H1 (cell line): ENCODE data around the gene CRY1. TPM values are rescaled to one million over a fixed set of nuclear protein-coding genes. Genes with fewer than 3 reads are reported as not detected.

Experiments
- CTCF ChIA-PET: fragments of 300-600 bp; sonication (Branson Sonifier 250); formaldehyde crosslinking; loops from one replicate; lab custom pipeline; 2021; ENCODE audit not compliant: partially characterized antibody; lab: Charles Lee
- POLR2A ChIA-PET: fragments of 300-600 bp; sonication (Branson Sonifier 250); formaldehyde crosslinking; loops from one replicate; lab custom pipeline; 2021; ENCODE audit warnings: inconsistent platforms; ENCODE audit not compliant: partially characterized antibody; lab: Charles Lee
- DNase-seq, 2 experiments: peaks; one replicate each; pipeline versions ENCODE4 v3.0.0 to v3.0.0-alpha.2; 2010 to 2022; ENCODE audit warnings: low spot score in 2 of 2, low read depth in 1 of 2, mixed read lengths in 1 of 2
- FAIRE-seq: peaks from 2 replicates; lab custom pipeline; 2011; peaks lifted over from hg19 to GRCh38; lab: Jason Lieb, UNC
- H2AFZ ChIP-seq: 2 replicates; pipeline ENCODE4 v1.8.1; 2012; ENCODE audit warnings: low read length, inconsistent platforms
- H2AK5ac ChIP-seq: 2 replicates; pipeline ENCODE4 v1.6.1; 2013; ENCODE audit warnings: low read depth, low read length
- H2BK120ac ChIP-seq: replicated peaks from 2 replicates; pipeline ENCODE3; 2013; ENCODE audit warnings: low read depth, low read length, inconsistent platforms
- H2BK12ac ChIP-seq: 2 replicates; pipeline ENCODE4 v1.6.1; 2013; ENCODE audit warnings: low read depth, low read length
- H2BK15ac ChIP-seq: 2 replicates; pipeline ENCODE4 v1.6.1; 2013; ENCODE audit warnings: low read length
- H2BK20ac ChIP-seq: 2 replicates; pipeline ENCODE4 v1.6.1; 2013; ENCODE audit warnings: low read length
- H2BK5ac ChIP-seq: 2 replicates; pipeline ENCODE4 v1.6.1; 2013; ENCODE audit warnings: low read depth, low read length
- H3K14ac ChIP-seq: 2 replicates; pipeline ENCODE4 v1.6.1; 2013; ENCODE audit warnings: inconsistent platforms; ENCODE audit not compliant: insufficient read length
- H3K18ac ChIP-seq: 2 replicates; pipeline ENCODE4 v1.6.1; 2013; ENCODE audit warnings: low read length; ENCODE audit errors: extremely low read depth
- H3K23ac ChIP-seq: 2 replicates; pipeline ENCODE4 v1.6.1; 2013; ENCODE audit warnings: inconsistent platforms; ENCODE audit not compliant: insufficient read length
- H3K23me2 ChIP-seq: 2 replicates; pipeline ENCODE4 v1.6.1; 2013; ENCODE audit warnings: low read depth, low read length
- H3K27ac ChIP-seq: 2 replicates; pipeline ENCODE4 v1.6.1; 2011; ENCODE audit warnings: low read depth, low read length, inconsistent platforms
- H3K27me3 ChIP-seq, 4 experiments: replicated peaks in 1 of 4; 1 replicate in 1 of 4; 2 replicates in 3 of 4; pipeline versions ENCODE4 v1.6.1 to v1.8.1; 2011 to 2013; ENCODE audit warnings: low read length in 3 of 4, mild to moderate bottlenecking in 3 of 4, inconsistent platforms in 2 of 4, mixed read lengths in 2 of 4, moderate library complexity in 1 of 4; ENCODE audit not compliant: control insufficient read depth in 3 of 4, insufficient read depth in 3 of 4; ENCODE audit errors: extremely low read depth in 1 of 4
- H3K36me3 ChIP-seq, 4 experiments: 2 replicates each; pipeline versions ENCODE4 v1.6.1 to v1.8.1; 2011 to 2013; ENCODE audit warnings: mild to moderate bottlenecking in 4 of 4, low read length in 3 of 4, moderate library complexity in 2 of 4, control low read depth in 1 of 4, inconsistent platforms in 1 of 4; ENCODE audit not compliant: insufficient read depth in 4 of 4, control insufficient read depth in 2 of 4
- H3K4ac ChIP-seq: replicated peaks from 2 replicates; pipeline ENCODE3; 2013; ENCODE audit warnings: low read length, low read depth, mixed read lengths, inconsistent platforms; ENCODE audit not compliant: insufficient read length
- H3K4me1 ChIP-seq, 4 experiments: replicated peaks in 1 of 4; 1 replicate in 1 of 4; 2 replicates in 3 of 4; pipeline versions ENCODE4 v1.6.1 to v1.8.1; 2011 to 2013; ENCODE audit warnings: low read length in 3 of 4, inconsistent platforms in 2 of 4, mixed read lengths in 1 of 4; ENCODE audit not compliant: insufficient read depth in 4 of 4, control insufficient read depth in 3 of 4
- H3K4me2 ChIP-seq, 2 experiments: 2 replicates each; pipeline versions ENCODE4 v1.6.1 to v1.8.1; 2011 to 2013; ENCODE audit warnings: low read depth in 2 of 2, low read length in 2 of 2, control low read depth in 1 of 2, inconsistent platforms in 1 of 2, mild to moderate bottlenecking in 1 of 2; ENCODE audit not compliant: insufficient read depth in 1 of 2
- H3K4me3 ChIP-seq, 4 experiments: fragments of 200-600, 300-600 bp in 1 of 4; sonication (generic), shearing (Covaris generic), sonication (Bioruptor Twin) in 1 of 4; 2 replicates each; pipeline versions ENCODE4 v1.5.1 to v1.8.1; 2011 to 2016; ENCODE audit warnings: low read length in 4 of 4, low read depth in 3 of 4, control low read depth in 2 of 4, inconsistent platforms in 2 of 4, mild to moderate bottlenecking in 2 of 4, mixed read lengths in 1 of 4, moderate library complexity in 1 of 4; ENCODE audit not compliant: insufficient read depth in 2 of 4; ENCODE audit errors: extremely low read depth in 1 of 4
- H3K56ac ChIP-seq: replicated peaks from 2 replicates; pipeline ENCODE3; 2013; ENCODE audit warnings: low read depth, mild to moderate bottlenecking, mixed read lengths, low read length, inconsistent platforms; ENCODE audit not compliant: insufficient read length
- H3K79me1 ChIP-seq: 2 replicates; pipeline ENCODE4 v1.6.1; 2013; ENCODE audit warnings: low read depth, low read length, control low read depth
- H3K79me2 ChIP-seq, 2 experiments: 2 replicates each; pipeline versions ENCODE4 v1.6.1 to v1.8.1; 2012 to 2013; ENCODE audit warnings: low read length in 2 of 2, mild to moderate bottlenecking in 2 of 2, inconsistent platforms in 1 of 2; ENCODE audit not compliant: insufficient read depth in 2 of 2, control insufficient read depth in 1 of 2
- H3K9ac ChIP-seq, 4 experiments: replicated peaks in 1 of 4; 1 replicate in 1 of 4; 2 replicates in 3 of 4; pipeline versions ENCODE4 v1.6.1 to v1.8.1; 2011 to 2013; ENCODE audit warnings: low read depth in 3 of 4, low read length in 3 of 4, control low read depth in 2 of 4, mild to moderate bottlenecking in 2 of 4, moderate library complexity in 2 of 4, inconsistent platforms in 1 of 4; ENCODE audit errors: extremely low read depth in 1 of 4
- H3K9me3 ChIP-seq, 2 experiments: 2 replicates each; pipeline versions ENCODE4 v1.6.1 to v1.8.1; 2012 to 2013; ENCODE audit warnings: mild to moderate bottlenecking in 2 of 2, moderate library complexity in 2 of 2, control low read depth in 1 of 2, inconsistent platforms in 1 of 2, low read depth in 1 of 2, low read length in 1 of 2, mixed read lengths in 1 of 2; ENCODE audit not compliant: insufficient read depth in 2 of 2
- H4K20me1 ChIP-seq, 2 experiments: replicated peaks in 1 of 2; 2 replicates each; pipeline versions ENCODE3 to v1.8.1; 2011 to 2013; ENCODE audit warnings: inconsistent platforms in 2 of 2, low read length in 2 of 2, mild to moderate bottlenecking in 1 of 2; ENCODE audit not compliant: insufficient read depth in 2 of 2, control insufficient read depth in 1 of 2
- H4K5ac ChIP-seq: 2 replicates; pipeline ENCODE4 v1.6.1; 2013; ENCODE audit warnings: low read length, low read depth, mixed read lengths, inconsistent platforms; ENCODE audit not compliant: insufficient read length
- H4K8ac ChIP-seq: 2 replicates; pipeline ENCODE4 v1.8.0; 2013; ENCODE audit warnings: mild to moderate bottlenecking, moderate library complexity, low read length, inconsistent platforms; ENCODE audit not compliant: insufficient read depth; ENCODE audit errors: extremely low read depth
- H4K91ac ChIP-seq: replicated peaks from 2 replicates; pipeline ENCODE3; 2013; ENCODE audit warnings: low read length, mixed read lengths, inconsistent platforms; ENCODE audit not compliant: insufficient read length
- E2F6 ChIP-seq: IDR thresholded peaks from 2 replicates; pipeline ENCODE4 v1.6.1; 2012; ENCODE audit warnings: inconsistent platforms
- HDAC2 ChIP-seq, 2 experiments: fragments of 300-600 bp in 1 of 2; sonication (generic) in 1 of 2; IDR thresholded peaks; 2 replicates each; pipeline ENCODE4 v1.6.1; 2011 to 2012; ENCODE audit warnings: low read depth in 2 of 2, low read length in 2 of 2, mild to moderate bottlenecking in 2 of 2, moderate library complexity in 2 of 2, borderline replicate concordance in 1 of 2, inconsistent platforms in 1 of 2
- RAD21 ChIP-seq, 2 experiments: IDR thresholded peaks in 1 of 2; conservative IDR thresholded peaks in 1 of 2; 2 replicates each; pipeline ENCODE4 v1.6.1; 2011; ENCODE audit warnings: low read depth in 2 of 2, low read length in 2 of 2, improper control_type of control experiment in 1 of 2, inconsistent platforms in 1 of 2, mild to moderate bottlenecking in 1 of 2, moderate library complexity in 1 of 2
- SIRT6 ChIP-seq: IDR thresholded peaks from one replicate; pipeline ENCODE4 v1.7.1; 2012; ENCODE audit warnings: low read length, inconsistent platforms
- SP2 ChIP-seq: IDR thresholded peaks from 2 replicates; pipeline ENCODE4 v1.6.1; 2012; ENCODE audit warnings: mild to moderate bottlenecking, low read length, inconsistent platforms
- WGBS, 2 experiments: shearing (Covaris generic) in 1 of 2; methylation state at CpG; one replicate each; pipeline versions ENCODE4 v1.1.6 to v1.1.7; 2013 to 2015; ENCODE audit warnings: low lambda C conversion rate in 2 of 2, mixed read lengths in 2 of 2, inconsistent platforms in 1 of 2, low coverage in 1 of 2, missing lambda C conversion rate in 1 of 2; ENCODE audit not compliant: insufficient replicate concordance in 2 of 2, insufficient coverage in 1 of 2, insufficient read length in 1 of 2; ENCODE audit errors: extremely low coverage in 1 of 2, missing lambda C conversion rate in 1 of 2; 5-methylcytosine and 5-hydroxymethylcytosine counted together
- polyA plus RNA-seq, 7 experiments: library from polyadenylated mRNA; depleted of rRNA in 3 of 7; stranded (reverse) in 5 of 7; unstranded in 2 of 7; fragments of >200 nt in 5 of 7; fragments of 200-250 nt in 2 of 7; gene quantifications; 1 replicate in 5 of 7; 2 replicates in 1 of 7; 4 replicates in 1 of 7; pipeline versions ENCODE4 v1.2.1 to v1.2.3, GENCODE V29; 2011 to 2013; ENCODE audit warnings: missing spikeins in 2 of 7, mixed read lengths in 2 of 7
- total RNA-seq: library from RNA; stranded (reverse); fragmentation: NEBNext Ultra II Directional; extraction: Animal tissue kit (Norgen Biotek cat#: 25700); gene quantifications from 2 replicates; pipeline ENCODE4 v1.2.1, GENCODE V29; 2021
- TF ChIP-seq, protein P1 (sequence below), 3 experiments: IDR thresholded peaks; 1 replicate in 2 of 3; 2 replicates in 1 of 3; pipeline versions ENCODE4 v1.5.1 to v1.6.1; 2011; ENCODE audit warnings: low read length in 3 of 3, mild to moderate bottlenecking in 3 of 3, inconsistent platforms in 2 of 3, low read depth in 1 of 3, moderate library complexity in 1 of 3; ENCODE audit not compliant: insufficient read depth in 1 of 3; ENCODE audit errors: control extremely low read depth in 1 of 3

Gene CRY1
- total and polyA plus RNA-seq, 2 of the 8 experiments (the other 6 are each of a cell fraction or from before 2014, with no cell fraction given) = 13.6 to 25.1 TPM

DNA sequence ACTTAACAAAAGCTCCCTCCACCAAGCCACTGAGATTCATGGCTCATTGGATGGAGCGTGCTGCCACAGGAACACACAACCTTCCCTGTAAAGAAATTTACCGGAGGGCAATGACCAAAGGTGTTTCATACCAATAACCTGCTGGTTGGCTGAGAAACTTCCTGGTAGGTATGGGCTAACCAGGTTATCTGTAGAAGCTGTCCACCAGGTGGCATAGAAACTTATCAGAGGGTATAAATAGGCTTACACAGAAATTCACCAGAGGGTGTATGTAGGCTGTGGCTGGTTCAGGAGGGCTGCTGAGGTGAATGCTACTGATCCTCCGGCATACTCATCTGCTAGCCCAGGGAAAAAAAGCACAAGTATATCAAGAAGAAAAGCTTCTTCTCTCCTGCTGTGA, 79.3 kb downstream of the CRY1 start:
- DNase-seq (no peak), FAIRE-seq (peak; percentile 65)
- no peak overlapping the region for H2BK5ac ChIP-seq
- no peak overlapping the region for H4K5ac ChIP-seq
- H3K79me2 ChIP-seq = no peaks in the 10 kb centered on the region
- no peak overlapping the region for H2AK5ac ChIP-seq
- H3K4ac ChIP-seq = no peak overlapping the region
- no peaks in the 10 kb centered on the region for H3K79me1 ChIP-seq
- no peak overlapping the region for H3K23ac ChIP-seq
- H2BK12ac ChIP-seq = no peak overlapping the region
- H3K4me3 ChIP-seq = no peak overlapping the region
- H2BK120ac ChIP-seq = no peak overlapping the region
- H2BK20ac ChIP-seq = no peak overlapping the region
- no peak overlapping the region for H3K18ac ChIP-seq
- H3K27ac ChIP-seq = no peak overlapping the region
- H3K4me1 ChIP-seq = no peaks in the 10 kb centered on the region
- TF ChIP-seq HDAC2 (IDR thresholded peaks at IDR 0.05; ENCODE audit: borderline replicate concordance in 1 of 2, low read depth in 2 of 2, low read length in 2 of 2) (no peak), RAD21 (IDR thresholded peaks at IDR 0.05 in 1 of 2, conservative IDR thresholded peaks at IDR 0.05 in 1 of 2; ENCODE audit: low read depth in 2 of 2, low read length in 2 of 2) (peak; percentile 32 to 43; a peak in 3 of 4 replicates), SP2 (no peak), E2F6 (no peak), SIRT6 (no peak)
- TF ChIP-seq, protein P1, sequence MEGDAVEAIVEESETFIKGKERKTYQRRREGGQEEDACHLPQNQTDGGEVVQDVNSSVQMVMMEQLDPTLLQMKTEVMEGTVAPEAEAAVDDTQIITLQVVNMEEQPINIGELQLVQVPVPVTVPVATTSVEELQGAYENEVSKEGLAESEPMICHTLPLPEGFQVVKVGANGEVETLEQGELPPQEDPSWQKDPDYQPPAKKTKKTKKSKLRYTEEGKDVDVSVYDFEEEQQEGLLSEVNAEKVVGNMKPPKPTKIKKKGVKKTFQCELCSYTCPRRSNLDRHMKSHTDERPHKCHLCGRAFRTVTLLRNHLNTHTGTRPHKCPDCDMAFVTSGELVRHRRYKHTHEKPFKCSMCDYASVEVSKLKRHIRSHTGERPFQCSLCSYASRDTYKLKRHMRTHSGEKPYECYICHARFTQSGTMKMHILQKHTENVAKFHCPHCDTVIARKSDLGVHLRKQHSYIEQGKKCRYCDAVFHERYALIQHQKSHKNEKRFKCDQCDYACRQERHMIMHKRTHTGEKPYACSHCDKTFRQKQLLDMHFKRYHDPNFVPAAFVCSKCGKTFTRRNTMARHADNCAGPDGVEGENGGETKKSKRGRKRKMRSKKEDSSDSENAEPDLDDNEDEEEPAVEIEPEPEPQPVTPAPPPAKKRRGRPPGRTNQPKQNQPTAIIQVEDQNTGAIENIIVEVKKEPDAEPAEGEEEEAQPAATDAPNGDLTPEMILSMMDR (IDR thresholded peaks at IDR 0.05; ENCODE audit: control extremely low read depth in 1 of 3, insufficient read depth in 1 of 3, low read depth in 1 of 3, low read length in 3 of 3) = peak in 2 of 3 experiments; percentile 37 to 56; a peak in 3 of 4 replicates
- no peaks in the 10 kb centered on the region for H3K36me3 ChIP-seq
- H2AFZ ChIP-seq = no peak overlapping the region
- no peaks in the 10 kb centered on the region for H4K20me1 ChIP-seq
- H3K9ac ChIP-seq = no peak overlapping the region
- no peak overlapping the region for H4K91ac ChIP-seq
- no peak overlapping the region for H2BK15ac ChIP-seq
- ChIA-PET POLR2A (no interaction called here), CTCF (interaction anchor here (0.7 to 3.0 kb wide), 10 partner anchors 9 to 594 kb away, joined by 3 to 13 read pairs (median 3); partner anchors contain the start of gene CRY1)
- H4K8ac ChIP-seq = no peak overlapping the region
- no peak overlapping the region for H3K4me2 ChIP-seq
- no peaks in the 10 kb centered on the region for H3K23me2 ChIP-seq
- no peaks in the 10 kb centered on the region for H3K27me3 ChIP-seq
- no peaks in the 10 kb centered on the region for H3K9me3 ChIP-seq
- H3K56ac ChIP-seq = no peak overlapping the region
- H3K14ac ChIP-seq = no peak overlapping the region
- WGBS, 2 experiments = 74% methylated on average over 3 of the region's 3 CpGs; no CpG with 5 or more reads in 1 of the 2 experiments
